Breast epithelium (tissue), 4 donors: Measurements from ENCODE around the gene NXN. TPM values are rescaled to one million over a fixed set of nuclear protein-coding genes. Genes with fewer than 3 reads are reported as not detected.

ENCODE experiments used
- DNase-seq, 2 donors: peaks; one replicate each; pipeline ENCODE4 v3.0.0-alpha.2; 2019; ENCODE audit warnings: low spot score in 2 of 2
- H3K27ac ChIP-seq, 2 donors: fragments of 200-600 bp; sonication (generic) in 1 of 2; one replicate each; pipeline ENCODE4 v1.5.1; 2016 to 2019; ENCODE audit warnings: mild to moderate bottlenecking in 1 of 2
- H3K27me3 ChIP-seq, 2 donors: fragments of 200-600 bp; sonication (generic) in 1 of 2; one replicate each; pipeline versions ENCODE4 v1.5.1 to v1.6.0; 2017 to 2019; ENCODE audit warnings: control low read depth in 1 of 2, mild to moderate bottlenecking in 1 of 2
- H3K36me3 ChIP-seq: fragments of 200-600 bp; one replicate; pipeline ENCODE4 v1.5.1; 2019
- H3K4me1 ChIP-seq, 2 donors: fragments of 200-600 bp; sonication (generic); one replicate each; pipeline ENCODE4 v1.5.1; 2016 to 2019; ENCODE audit warnings: control low read depth in 1 of 2
- H3K4me3 ChIP-seq, 3 donors: fragments of 200-600 bp; sonication (generic); 1 replicate in 2 of 3; 2 replicates in 1 of 3; pipeline ENCODE4 v1.5.1; 2016 to 2019; ENCODE audit warnings: mild to moderate bottlenecking in 3 of 3, moderate library complexity in 2 of 3
- H3K9me3 ChIP-seq, 2 donors: fragments of 200-600 bp; sonication (generic) in 1 of 2; one replicate each; pipeline ENCODE4 v1.5.1; 2016 to 2019; ENCODE audit warnings: control low read depth in 1 of 2
- POLR2A ChIP-seq: fragments of 450-650 bp; IDR thresholded peaks from one replicate; pipeline ENCODE4 v1.6.1; 2016; ENCODE audit warnings: antibody characterized with exemption, mild to moderate bottlenecking, moderate library complexity
- POLR2AphosphoS5 ChIP-seq, 3 donors: sonication (generic); formaldehyde crosslinking; IDR thresholded peaks; one replicate each; pipeline ENCODE4 v1.6.1; 2017; ENCODE audit warnings: antibody characterized with exemption in 3 of 3
- intact Hi-C: fragments of 100-400 bp; cut with DNase I; formaldehyde crosslinking; loops from one replicate; pipeline ENCODE4 v1.15.1; 2023; ENCODE audit warnings: low total_unique reads
- total RNA-seq, 3 donors: library from RNA; depleted of rRNA; stranded (reverse); fragments of >200 nt; gene quantifications; one replicate each; pipeline ENCODE4 v1.1.0, GENCODE V29; 2016
- TF ChIP-seq, protein P1 (sequence below), 3 donors: fragments of 450-650 bp; IDR thresholded peaks; one replicate each; pipeline ENCODE4 v1.5.1; 2016 to 2017; ENCODE audit warnings: antibody characterized with exemption in 3 of 3, mild to moderate bottlenecking in 3 of 3, moderate library complexity in 3 of 3

NXN gene
- total RNA-seq, 3 donors from 2014 or later = 9.3 to 14.3 (median 12.8) TPM

DNA sequence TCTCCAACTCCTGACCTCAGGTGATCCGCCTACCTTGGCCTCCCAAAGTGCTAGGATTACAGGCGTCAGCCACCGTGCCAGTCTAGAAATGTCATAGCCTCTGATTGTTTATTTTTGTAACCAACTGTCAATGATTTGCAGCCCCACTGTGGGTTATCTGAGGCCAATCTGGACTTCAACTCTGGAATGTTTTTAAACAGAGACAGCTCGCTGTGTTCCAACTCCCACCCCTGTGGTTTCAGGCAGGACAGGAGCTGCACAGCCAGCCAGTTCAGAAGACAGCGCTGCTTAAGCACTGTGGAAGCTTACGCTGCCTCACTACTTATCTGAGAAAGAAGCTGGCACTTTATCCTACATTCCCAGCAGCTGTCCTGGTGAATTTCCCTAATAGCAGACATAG, 177.9 kb downstream of the NXN start:
- no peaks in the 10 kb centered on the region for H3K36me3 ChIP-seq

DNA sequence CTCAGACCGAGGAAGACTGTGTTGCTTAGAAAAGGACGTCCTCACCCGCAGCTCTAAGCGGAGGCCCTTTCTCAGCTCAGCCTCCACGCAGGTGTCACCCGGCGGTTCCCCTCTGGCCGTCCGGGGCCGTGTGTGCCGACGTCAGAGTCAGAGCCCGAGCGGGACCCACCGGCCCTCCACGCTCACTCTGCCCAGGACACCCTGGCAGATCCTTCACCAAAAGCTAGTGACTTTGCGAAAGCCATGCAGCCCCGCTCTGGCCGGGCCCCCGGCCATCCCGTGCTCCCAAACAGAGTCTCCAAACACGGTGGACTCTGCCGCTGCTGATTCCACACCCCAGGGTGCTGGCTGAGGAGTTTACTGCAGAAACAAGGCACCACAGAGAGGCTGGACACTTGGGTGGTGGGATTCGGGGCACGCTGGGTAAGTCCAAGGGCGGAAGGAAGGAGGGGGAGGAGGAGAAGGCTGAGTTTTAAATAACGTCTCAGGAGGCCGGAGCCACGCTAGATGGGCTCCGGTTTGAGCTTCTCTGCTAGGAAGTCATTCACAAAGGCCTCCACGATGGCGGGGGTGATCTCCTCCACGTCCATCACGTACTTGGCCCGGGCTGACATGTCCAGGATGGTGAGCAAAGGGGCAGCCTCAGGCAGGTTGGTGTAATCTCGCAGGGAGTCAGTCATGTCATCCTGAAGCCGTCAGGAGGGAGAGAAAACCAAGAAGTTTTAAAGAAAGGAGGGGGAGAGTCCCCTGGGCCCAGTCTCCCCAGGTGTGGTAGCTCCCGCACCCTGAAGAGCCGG, 178.9 kb downstream of the NXN start:
- Histone ChIP-seq H3K36me3 (no peaks in the 10 kb centered on the region), H3K9me3 (no peaks in the 10 kb centered on the region), H3K27me3 (no peaks in the 10 kb centered on the region), H3K27ac (no peak overlapping the region), H3K4me1 (no peaks in the 10 kb centered on the region), H3K4me3 (no peak overlapping the region)
- DNase-seq = no peak
- intact Hi-C loops = no loop called here
- TF ChIP-seq POLR2A = no peak
- TF ChIP-seq, protein P1, sequence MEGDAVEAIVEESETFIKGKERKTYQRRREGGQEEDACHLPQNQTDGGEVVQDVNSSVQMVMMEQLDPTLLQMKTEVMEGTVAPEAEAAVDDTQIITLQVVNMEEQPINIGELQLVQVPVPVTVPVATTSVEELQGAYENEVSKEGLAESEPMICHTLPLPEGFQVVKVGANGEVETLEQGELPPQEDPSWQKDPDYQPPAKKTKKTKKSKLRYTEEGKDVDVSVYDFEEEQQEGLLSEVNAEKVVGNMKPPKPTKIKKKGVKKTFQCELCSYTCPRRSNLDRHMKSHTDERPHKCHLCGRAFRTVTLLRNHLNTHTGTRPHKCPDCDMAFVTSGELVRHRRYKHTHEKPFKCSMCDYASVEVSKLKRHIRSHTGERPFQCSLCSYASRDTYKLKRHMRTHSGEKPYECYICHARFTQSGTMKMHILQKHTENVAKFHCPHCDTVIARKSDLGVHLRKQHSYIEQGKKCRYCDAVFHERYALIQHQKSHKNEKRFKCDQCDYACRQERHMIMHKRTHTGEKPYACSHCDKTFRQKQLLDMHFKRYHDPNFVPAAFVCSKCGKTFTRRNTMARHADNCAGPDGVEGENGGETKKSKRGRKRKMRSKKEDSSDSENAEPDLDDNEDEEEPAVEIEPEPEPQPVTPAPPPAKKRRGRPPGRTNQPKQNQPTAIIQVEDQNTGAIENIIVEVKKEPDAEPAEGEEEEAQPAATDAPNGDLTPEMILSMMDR (IDR thresholded peaks at IDR 0.05) = no peak
- no peak for TF ChIP-seq POLR2AphosphoS5 (IDR thresholded peaks at IDR 0.05)

More for the DNA sequence above, 177.9 kb downstream of the NXN start:
- TF ChIP-seq, protein P1 (IDR thresholded peaks at IDR 0.05) = no peak
- no peak for TF ChIP-seq POLR2A
- TF ChIP-seq POLR2AphosphoS5 (IDR thresholded peaks at IDR 0.05) = no peak
- intact Hi-C loops = no loop called here
- Histone ChIP-seq H3K27me3 (no peaks in the 10 kb centered on the region), H3K4me3 (no peak overlapping the region), H3K27ac (no peak overlapping the region), H3K9me3 (no peaks in the 10 kb centered on the region), H3K4me1 (no peaks in the 10 kb centered on the region)
- no peak for DNase-seq

DNA sequence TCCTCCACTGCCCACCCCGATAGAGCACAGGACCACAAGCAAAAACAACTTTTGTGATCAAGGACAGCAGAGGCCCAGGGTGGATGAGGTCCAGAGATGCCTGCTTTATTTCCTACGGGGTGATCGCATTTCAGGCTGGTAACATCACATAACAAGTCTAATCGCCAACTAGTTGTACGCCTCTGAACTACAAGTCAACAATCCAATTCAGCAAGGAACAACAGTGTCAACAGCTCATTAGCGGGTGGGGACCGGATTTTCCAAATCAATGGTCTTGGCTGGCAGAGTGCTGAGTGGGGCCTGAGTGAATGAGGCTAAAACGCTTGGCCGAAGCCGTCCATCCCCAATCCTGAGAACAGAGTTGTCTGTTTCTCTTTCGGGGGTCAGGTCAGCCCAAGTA, 180.3 kb downstream of the NXN start:
- H3K4me3 ChIP-seq = no peak overlapping the region
- no peaks in the 10 kb centered on the region for H3K36me3 ChIP-seq
- no peak overlapping the region for H3K27ac ChIP-seq
- no peak for DNase-seq
- H3K4me1 ChIP-seq = no peaks in the 10 kb centered on the region
- H3K9me3 ChIP-seq = no peaks in the 10 kb centered on the region
- intact Hi-C loops = loop anchor here (5.0 kb wide), 1 partner anchor 183 kb away; no protein-coding TSS in a partner anchor
- TF ChIP-seq POLR2A (no peak), POLR2AphosphoS5 (IDR thresholded peaks at IDR 0.05) (no peak)
- TF ChIP-seq, protein P1 (IDR thresholded peaks at IDR 0.05) = no peak
- no peaks in the 10 kb centered on the region for H3K27me3 ChIP-seq

DNA sequence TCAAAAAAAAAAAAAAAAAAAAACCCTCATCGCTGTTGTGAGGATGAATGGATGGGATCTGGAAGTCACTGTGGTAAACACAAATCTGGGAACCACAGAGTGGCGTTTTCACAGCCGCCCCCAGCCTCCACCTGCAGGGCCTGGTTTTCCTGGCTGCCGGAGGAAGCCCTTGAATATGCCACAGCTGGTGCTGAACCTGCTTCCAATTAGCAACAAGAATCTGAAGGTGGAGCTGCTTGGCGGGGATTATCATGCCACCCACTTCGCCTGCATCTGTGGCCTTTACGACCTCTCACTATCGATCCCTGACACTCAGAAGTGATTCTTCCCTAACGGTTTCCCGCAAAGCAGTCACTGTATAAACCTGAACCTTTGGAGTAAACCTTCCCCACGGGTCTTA, 181.3 kb downstream of the NXN start:
- TF ChIP-seq POLR2AphosphoS5 (IDR thresholded peaks at IDR 0.05) (no peak), POLR2A (no peak)
- TF ChIP-seq, protein P1 (IDR thresholded peaks at IDR 0.05) = no peak
- Histone ChIP-seq H3K36me3 (no peaks in the 10 kb centered on the region), H3K4me3 (no peak overlapping the region), H3K27ac (no peak overlapping the region), H3K27me3 (no peaks in the 10 kb centered on the region), H3K9me3 (no peaks in the 10 kb centered on the region), H3K4me1 (no peaks in the 10 kb centered on the region)
- DNase-seq = no peak
- intact Hi-C loops = loop anchor here (5.0 kb wide), 1 partner anchor 184 kb away; no protein-coding TSS in a partner anchor

DNA sequence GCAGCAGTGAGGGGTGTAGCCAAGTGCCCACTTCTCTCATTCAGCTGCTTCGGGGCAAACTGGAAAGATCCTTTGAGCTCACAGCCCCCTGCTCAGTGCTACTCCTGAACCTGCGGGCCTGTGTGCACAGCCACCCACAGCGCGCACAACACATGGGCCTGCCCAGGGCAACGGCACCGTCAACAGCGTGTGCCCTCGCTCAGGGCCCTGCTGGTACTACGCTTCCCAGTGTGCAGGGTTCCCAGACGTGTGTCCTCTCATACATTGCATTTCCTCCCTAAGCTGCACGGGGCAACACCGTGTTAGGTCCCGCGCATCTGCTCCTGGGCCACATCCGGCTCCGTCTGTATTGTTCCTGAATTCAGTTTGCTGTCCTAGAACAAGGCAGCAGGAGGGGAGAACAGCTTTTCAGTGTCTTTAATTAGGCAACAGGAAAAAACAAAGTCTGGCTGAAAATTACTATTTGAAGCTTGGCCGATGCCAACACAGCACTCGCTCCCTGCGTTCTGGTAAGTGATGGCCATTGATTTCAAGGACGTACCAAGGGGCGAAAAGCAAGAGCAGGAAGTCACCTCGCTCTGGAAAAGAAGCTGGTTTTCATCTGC, 182.2 kb downstream of the NXN start:
- Histone ChIP-seq H3K36me3 (no peaks in the 10 kb centered on the region), H3K4me3 (no peak overlapping the region), H3K27ac (peak overlapping the region in 1 of 2 donors; percentile 57), H3K27me3 (no peaks in the 10 kb centered on the region), H3K9me3 (no peaks in the 10 kb centered on the region), H3K4me1 (no peaks in the 10 kb centered on the region)
- intact Hi-C loops = loop anchor here (5.0 kb wide), 1 partner anchor 185 kb away; no protein-coding TSS in a partner anchor
- TF ChIP-seq POLR2A (no peak), POLR2AphosphoS5 (IDR thresholded peaks at IDR 0.05) (peak in 1 of 3 donors; percentile 13)
- TF ChIP-seq, protein P1 (IDR thresholded peaks at IDR 0.05) = no peak
- DNase-seq = no peak
